HFF-Myc (cell line): ENCODE data around the gene APPL2.
"Not testable (repeated sequence)": the region's sequence is repeated elsewhere in the genome, so short reads cannot be mapped to it uniquely, and the experiment has no call there.

Source experiments
- DNase-seq: peaks from one replicate; pipeline ENCODE4 v3.0.0-alpha.2; 2011; ENCODE audit warnings: low read depth; ENCODE audit errors: extremely low read depth
- H3K4me3 ChIP-seq: replicated peaks from 2 replicates; pipeline ENCODE4 v1.5.1; 2011; ENCODE audit warnings: low read depth, mild to moderate bottlenecking, control low read depth, low read length
- TF ChIP-seq, protein P1 (sequence below): IDR thresholded peaks from 2 replicates; pipeline ENCODE4 v1.5.1; 2012; ENCODE audit warnings: mild to moderate bottlenecking, low read depth, low read length, control low read depth; ENCODE audit errors: missing control alignments

Gene APPL2

DNA sequence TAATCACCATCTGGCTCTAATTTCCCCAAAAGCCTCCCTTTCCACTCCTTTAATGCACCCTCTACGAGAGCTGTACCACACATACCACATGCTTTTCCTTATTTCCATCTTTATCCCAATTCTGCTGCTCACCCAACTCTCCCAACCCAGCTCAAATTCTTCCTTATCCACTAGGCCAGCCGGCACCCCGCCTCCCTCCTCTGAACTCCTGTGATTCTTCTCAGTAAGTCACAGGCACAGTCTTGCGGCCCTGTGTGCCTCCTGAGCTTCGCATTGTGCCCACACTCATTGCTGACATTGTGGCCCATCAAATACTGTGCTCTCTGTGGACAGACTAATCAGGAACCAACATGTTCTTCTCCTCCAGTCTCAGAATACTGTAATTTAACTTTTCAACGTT is 45.4 kb downstream of the APPL2 start:
- no peak for DNase-seq
- TF ChIP-seq, protein P1, sequence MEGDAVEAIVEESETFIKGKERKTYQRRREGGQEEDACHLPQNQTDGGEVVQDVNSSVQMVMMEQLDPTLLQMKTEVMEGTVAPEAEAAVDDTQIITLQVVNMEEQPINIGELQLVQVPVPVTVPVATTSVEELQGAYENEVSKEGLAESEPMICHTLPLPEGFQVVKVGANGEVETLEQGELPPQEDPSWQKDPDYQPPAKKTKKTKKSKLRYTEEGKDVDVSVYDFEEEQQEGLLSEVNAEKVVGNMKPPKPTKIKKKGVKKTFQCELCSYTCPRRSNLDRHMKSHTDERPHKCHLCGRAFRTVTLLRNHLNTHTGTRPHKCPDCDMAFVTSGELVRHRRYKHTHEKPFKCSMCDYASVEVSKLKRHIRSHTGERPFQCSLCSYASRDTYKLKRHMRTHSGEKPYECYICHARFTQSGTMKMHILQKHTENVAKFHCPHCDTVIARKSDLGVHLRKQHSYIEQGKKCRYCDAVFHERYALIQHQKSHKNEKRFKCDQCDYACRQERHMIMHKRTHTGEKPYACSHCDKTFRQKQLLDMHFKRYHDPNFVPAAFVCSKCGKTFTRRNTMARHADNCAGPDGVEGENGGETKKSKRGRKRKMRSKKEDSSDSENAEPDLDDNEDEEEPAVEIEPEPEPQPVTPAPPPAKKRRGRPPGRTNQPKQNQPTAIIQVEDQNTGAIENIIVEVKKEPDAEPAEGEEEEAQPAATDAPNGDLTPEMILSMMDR, result no peak

DNA sequence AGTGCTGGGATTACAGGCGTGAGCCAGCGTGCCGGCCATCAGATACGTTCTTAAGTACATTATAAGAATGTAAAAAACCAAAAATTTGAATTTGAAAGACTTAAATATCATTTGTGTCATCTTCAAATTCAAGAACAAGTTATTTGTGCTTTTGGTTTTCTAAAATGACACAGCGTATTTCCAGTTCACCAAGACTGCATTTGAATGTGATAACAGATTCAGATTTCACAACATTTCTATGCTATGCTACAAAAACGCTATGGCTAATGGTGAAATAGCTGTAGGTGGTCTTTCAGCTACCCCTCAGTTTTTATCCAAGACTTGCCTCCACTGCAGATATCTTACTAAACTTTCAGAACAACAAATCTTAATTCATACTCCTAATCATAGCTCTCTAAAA is 46.7 kb downstream of the APPL2 start:
- no peak overlapping the region for H3K4me3 ChIP-seq
- TF ChIP-seq, protein P1, result no peak

More for the DNA sequence above, 45.4 kb downstream of the APPL2 start:
- H3K4me3 ChIP-seq, result no peak overlapping the region

DNA sequence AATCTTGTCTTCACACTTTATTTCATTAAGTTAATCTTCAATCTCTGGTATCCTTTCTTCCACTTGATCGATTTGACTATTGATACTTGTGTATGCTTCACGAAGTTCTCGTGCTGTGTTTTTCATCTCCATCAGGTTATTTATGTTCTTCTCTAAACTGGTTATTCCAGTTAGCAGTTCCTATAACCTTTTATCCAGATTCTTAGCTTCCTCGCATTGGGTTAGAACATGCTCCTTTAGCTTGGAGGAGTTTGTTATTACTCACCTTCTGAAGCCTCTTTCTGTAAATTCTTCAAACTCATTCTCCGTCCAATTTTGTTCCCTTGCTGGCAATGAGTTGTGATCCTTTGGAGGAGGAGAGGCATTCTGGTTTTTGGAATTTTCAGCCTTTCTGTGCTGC is 52.0 kb downstream of the APPL2 start:
- DNase-seq, H3K4me3 ChIP-seq: not testable (repeated sequence)

More for the DNA sequence above, 46.7 kb downstream of the APPL2 start:
- no peak for DNase-seq

DNA sequence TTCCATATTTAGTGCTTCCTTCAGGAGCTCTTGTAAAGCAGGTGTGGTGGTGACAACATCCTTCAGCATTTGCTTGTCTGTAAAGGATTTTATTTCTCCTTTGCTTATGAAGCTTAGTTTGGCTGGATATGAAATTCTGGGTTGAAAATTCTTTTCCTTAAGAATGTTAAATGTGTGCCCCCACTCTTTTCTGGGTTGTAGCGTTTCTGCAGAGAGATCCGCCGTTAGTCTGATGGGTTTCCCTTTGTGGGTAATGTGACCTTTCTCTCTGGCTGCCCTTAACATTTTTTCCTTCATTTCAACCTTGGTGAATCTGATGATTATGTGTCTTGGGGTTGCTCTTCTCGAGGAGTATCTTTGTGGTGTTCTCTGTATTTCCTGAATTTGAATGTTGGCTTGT is 52.6 kb downstream of the APPL2 start:
- DNase-seq, H3K4me3 ChIP-seq: not testable (repeated sequence)

DNA sequence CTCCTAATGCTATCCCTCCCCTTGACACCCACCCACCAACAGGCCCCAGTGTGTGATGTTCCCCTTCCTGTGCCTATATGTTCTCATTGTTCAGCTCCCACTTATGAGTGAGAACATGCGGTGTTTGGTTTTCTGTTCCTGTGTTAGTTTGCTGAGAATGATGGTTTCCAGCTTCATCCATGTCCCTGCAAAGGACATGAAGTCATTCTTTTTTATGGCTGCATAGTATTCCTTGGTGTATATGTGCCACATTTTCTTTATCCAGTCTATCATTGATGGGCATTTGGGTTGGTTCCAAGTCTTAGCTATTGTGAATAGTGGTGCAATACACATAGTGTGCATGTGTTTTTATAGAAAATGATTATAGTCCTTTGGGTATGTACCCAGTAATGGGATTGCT is 56.9 kb downstream of the APPL2 start:
- DNase-seq, H3K4me3 ChIP-seq: not testable (repeated sequence)

DNA sequence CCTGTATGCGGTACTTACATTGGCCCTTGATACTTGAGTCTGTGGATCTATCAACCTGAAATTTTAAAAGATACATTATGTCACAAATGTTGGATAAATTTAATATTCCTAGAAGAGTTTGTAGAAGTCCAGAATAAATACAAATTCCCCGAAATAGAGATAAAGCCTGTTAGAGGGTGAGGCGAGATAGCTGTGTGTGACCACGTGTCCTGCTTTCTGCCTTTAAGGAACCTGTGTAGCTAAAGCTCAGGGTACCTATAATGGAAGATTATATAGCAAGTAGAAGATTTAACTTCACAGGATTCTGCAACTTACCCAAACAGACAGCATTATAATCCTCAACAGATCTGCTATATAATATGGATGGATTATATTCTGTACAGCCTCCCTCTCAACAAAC is 58.8 kb downstream of the APPL2 start:
- no peak overlapping the region for H3K4me3 ChIP-seq
- no peak for DNase-seq
- TF ChIP-seq, protein P1, result no peak

DNA sequence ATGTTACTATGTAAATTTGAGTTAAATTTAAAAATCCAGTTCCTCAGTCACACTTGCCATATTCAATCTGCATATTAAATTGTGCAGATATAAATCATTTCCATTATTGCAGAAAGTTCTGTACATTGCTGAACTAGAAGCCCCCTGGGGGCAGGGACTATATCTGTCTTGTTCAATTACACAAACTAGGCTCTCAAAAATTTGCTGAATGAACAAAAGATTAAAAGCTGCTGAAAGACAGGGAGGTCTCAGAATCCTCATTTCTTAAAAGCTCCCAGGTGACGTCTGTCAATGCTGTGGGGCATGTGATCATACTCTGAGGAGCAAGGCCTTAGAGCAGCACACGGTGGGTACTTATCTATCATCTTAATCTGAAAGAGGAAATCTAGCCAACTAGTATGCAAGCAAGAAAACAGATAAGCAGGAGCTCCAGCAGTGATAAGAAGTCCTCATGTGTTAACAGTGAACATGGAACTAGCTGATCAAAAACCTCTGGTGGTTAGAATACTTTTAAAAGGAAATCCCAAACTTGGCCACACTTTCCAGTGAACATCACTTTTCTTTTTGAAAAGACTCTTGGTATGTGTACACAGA is 60.5 kb downstream of the APPL2 start:
- H3K4me3 ChIP-seq, result no peak overlapping the region
- DNase-seq, result no peak
- TF ChIP-seq, protein P1, result no peak

DNA sequence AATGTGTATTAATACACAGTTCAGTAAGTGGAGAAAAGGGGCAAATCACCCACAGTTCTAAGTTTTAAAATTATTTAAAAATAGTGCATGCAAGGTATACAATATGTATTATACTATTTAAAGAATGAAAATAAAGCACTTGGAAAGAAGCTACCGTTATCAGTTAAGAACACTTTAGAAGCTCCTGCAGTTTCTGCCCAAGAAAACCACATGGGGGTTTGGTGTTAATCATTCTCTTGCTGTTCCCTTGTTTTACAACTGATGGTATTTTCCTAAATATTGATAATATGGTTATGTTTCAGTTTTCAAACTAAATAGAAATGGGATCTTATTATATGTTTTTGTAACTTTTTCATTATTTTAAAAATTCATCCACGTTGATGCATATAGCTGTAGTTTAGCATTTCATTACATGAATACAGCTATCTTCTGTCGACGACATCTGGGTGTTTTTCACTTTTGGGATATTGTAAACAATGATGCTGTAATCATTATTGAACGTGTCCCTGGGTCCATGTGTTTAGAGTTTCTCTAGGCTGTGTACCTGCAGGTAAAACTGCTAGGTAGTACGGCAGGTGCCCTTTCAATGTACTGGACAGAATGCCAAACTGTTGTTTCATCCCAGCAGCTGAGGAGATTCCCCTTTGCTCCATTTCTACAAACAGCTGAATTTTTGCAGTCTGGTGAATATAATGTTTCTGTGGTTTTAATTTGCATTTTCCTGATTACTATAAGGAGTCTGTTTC is 64.1 kb downstream of the APPL2 start:
- DNase-seq, result no peak

More for the DNA sequence above, 64.1 kb downstream of the APPL2 start:
- H3K4me3 ChIP-seq, result no peak overlapping the region
- TF ChIP-seq, protein P1, result no peak
